ENCODE measurements around the gene PTPN1. TPM values are rescaled to one million over a fixed set of nuclear protein-coding genes. Genes with fewer than 3 reads are reported as not detected.

The PTPN1 gene
- total and polyA plus RNA-seq, 2 donors (not counting 1 experiment from before 2014, with no cell fraction given) = 20.0 to 28.7 TPM

- no peak for DNase-seq (ENCODE audit: low read depth in 2 of 2)
- no peak overlapping the region for H3K4me3 ChIP-seq (replicated peaks in 1 of 4; ENCODE audit: control extremely low read depth in 1 of 4, insufficient read depth in 1 of 4, low read depth in 3 of 4, low read length in 4 of 4)
- H3K4me1 ChIP-seq (ENCODE audit: control insufficient read depth, extremely low read depth, insufficient read depth, low read length) = no peaks in the 10 kb centered on the region
- H3K9me3 ChIP-seq (ENCODE audit: control insufficient read depth, insufficient read depth, low read depth, low read length) = no peaks in the 10 kb centered on the region
- no peak overlapping the region for H3K27ac ChIP-seq (ENCODE audit: insufficient read depth, low read length)
- no peak overlapping the region for H3K4me2 ChIP-seq (ENCODE audit: extremely low read depth, insufficient read depth, low read length)
- no peak overlapping the region for H2AFZ ChIP-seq (ENCODE audit: low read length)
- H3K79me2 ChIP-seq (ENCODE audit: control insufficient read depth, insufficient read depth, low read length) = no peaks in the 10 kb centered on the region
- H4K20me1 ChIP-seq (ENCODE audit: control insufficient read depth, extremely low read depth, insufficient read depth, low read length) = no peaks in the 10 kb centered on the region
- H3K36me3 ChIP-seq (ENCODE audit: control insufficient read depth, insufficient read depth, low read length) = no peaks in the 10 kb centered on the region
- no peaks in the 10 kb centered on the region for H3K27me3 ChIP-seq (ENCODE audit: control insufficient read depth, insufficient read depth, low read length)
- no peak overlapping the region for H3K9ac ChIP-seq (ENCODE audit: insufficient read depth, low read length)
- TF ChIP-seq EZH2 (IDR thresholded peaks at IDR 0.05; ENCODE audit: low read length, missing control alignments) (no peak), CTCF (conservative IDR thresholded peaks at IDR 0.05 in 1 of 2, IDR thresholded peaks at IDR 0.05 in 1 of 2; ENCODE audit: low read depth in 1 of 2, low read length in 2 of 2) (no peak)
Observed at GRCh38 chr20:50613438-50614169, 103.4 kb downstream of the PTPN1 start.

- TF ChIP-seq EZH2 (IDR thresholded peaks at IDR 0.05; ENCODE audit: low read length, missing control alignments) = no peak
- no peak for TF ChIP-seq CTCF (conservative IDR thresholded peaks at IDR 0.05 in 1 of 2, IDR thresholded peaks at IDR 0.05 in 1 of 2; ENCODE audit: low read depth in 1 of 2, low read length in 2 of 2)
- no peak overlapping the region for H3K9ac ChIP-seq (ENCODE audit: insufficient read depth, low read length)
Observed at GRCh38 chr20:50615407-50615806, 105.2 kb downstream of the PTPN1 start.

GRCh38 chr20:50617022-50617421, 106.8 kb downstream of the PTPN1 start:
- no peak overlapping the region for H3K4me3 ChIP-seq (replicated peaks in 1 of 4; ENCODE audit: control extremely low read depth in 1 of 4, insufficient read depth in 1 of 4, low read depth in 3 of 4, low read length in 4 of 4)
- DNase-seq (ENCODE audit: low read depth in 2 of 2) = no peak
- no peak overlapping the region for H3K4me2 ChIP-seq (ENCODE audit: extremely low read depth, insufficient read depth, low read length)
- no peaks in the 10 kb centered on the region for H3K9me3 ChIP-seq (ENCODE audit: control insufficient read depth, insufficient read depth, low read depth, low read length)
- no peak for TF ChIP-seq CTCF (conservative IDR thresholded peaks at IDR 0.05 in 1 of 2, IDR thresholded peaks at IDR 0.05 in 1 of 2; ENCODE audit: low read depth in 1 of 2, low read length in 2 of 2)
- no peak for TF ChIP-seq EZH2 (IDR thresholded peaks at IDR 0.05; ENCODE audit: low read length, missing control alignments)
- no peaks in the 10 kb centered on the region for H3K79me2 ChIP-seq (ENCODE audit: control insufficient read depth, insufficient read depth, low read length)
- H4K20me1 ChIP-seq (ENCODE audit: control insufficient read depth, extremely low read depth, insufficient read depth, low read length) = no peaks in the 10 kb centered on the region
- no peak overlapping the region for H3K27ac ChIP-seq (ENCODE audit: insufficient read depth, low read length)
- H3K36me3 ChIP-seq (ENCODE audit: control insufficient read depth, insufficient read depth, low read length) = no peaks in the 10 kb centered on the region
- H3K4me1 ChIP-seq (ENCODE audit: control insufficient read depth, extremely low read depth, insufficient read depth, low read length) = no peaks in the 10 kb centered on the region
- no peak overlapping the region for H3K9ac ChIP-seq (ENCODE audit: insufficient read depth, low read length)
- no peak overlapping the region for H2AFZ ChIP-seq (ENCODE audit: low read length)
- H3K27me3 ChIP-seq (ENCODE audit: control insufficient read depth, insufficient read depth, low read length) = no peaks in the 10 kb centered on the region

More at GRCh38 chr20:50615407-50615806, 105.2 kb downstream of the PTPN1 start:
- Histone ChIP-seq H3K27me3 (ENCODE audit: control insufficient read depth, insufficient read depth, low read length) (no peaks in the 10 kb centered on the region), H3K79me2 (ENCODE audit: control insufficient read depth, insufficient read depth, low read length) (no peaks in the 10 kb centered on the region), H2AFZ (ENCODE audit: low read length) (no peak overlapping the region), H3K9me3 (ENCODE audit: control insufficient read depth, insufficient read depth, low read depth, low read length) (no peaks in the 10 kb centered on the region), H3K4me3 (replicated peaks in 1 of 4; ENCODE audit: control extremely low read depth in 1 of 4, insufficient read depth in 1 of 4, low read depth in 3 of 4, low read length in 4 of 4) (no peak overlapping the region), H3K36me3 (ENCODE audit: control insufficient read depth, insufficient read depth, low read length) (no peaks in the 10 kb centered on the region), H3K4me2 (ENCODE audit: extremely low read depth, insufficient read depth, low read length) (no peak overlapping the region), H3K4me1 (ENCODE audit: control insufficient read depth, extremely low read depth, insufficient read depth, low read length) (no peaks in the 10 kb centered on the region), H3K27ac (ENCODE audit: insufficient read depth, low read length) (no peak overlapping the region), H4K20me1 (ENCODE audit: control insufficient read depth, extremely low read depth, insufficient read depth, low read length) (no peaks in the 10 kb centered on the region)
- DNase-seq (ENCODE audit: low read depth in 2 of 2) = no peak
